ENCODE results near the gene TMEM256.

The TMEM256 gene

GRCh38 chr17:7407485-7408251 is 3.8 kb upstream of the TMEM256 start, which contains the start of gene NLGN2:
NLGN2 (plus strand) TSS chr17:7407845; CDS start chr17:7408256, 411 bp downstream.
- no peak for DNase-seq

- no peak for DNase-seq
These were observed 3.2 kb upstream of the TMEM256 start for GRCh38 chr17:7407082-7407481.

GRCh38 chr17:7406235-7406825 is 2.4 kb upstream of the TMEM256 start:
- DNase-seq: no peak

DNA sequence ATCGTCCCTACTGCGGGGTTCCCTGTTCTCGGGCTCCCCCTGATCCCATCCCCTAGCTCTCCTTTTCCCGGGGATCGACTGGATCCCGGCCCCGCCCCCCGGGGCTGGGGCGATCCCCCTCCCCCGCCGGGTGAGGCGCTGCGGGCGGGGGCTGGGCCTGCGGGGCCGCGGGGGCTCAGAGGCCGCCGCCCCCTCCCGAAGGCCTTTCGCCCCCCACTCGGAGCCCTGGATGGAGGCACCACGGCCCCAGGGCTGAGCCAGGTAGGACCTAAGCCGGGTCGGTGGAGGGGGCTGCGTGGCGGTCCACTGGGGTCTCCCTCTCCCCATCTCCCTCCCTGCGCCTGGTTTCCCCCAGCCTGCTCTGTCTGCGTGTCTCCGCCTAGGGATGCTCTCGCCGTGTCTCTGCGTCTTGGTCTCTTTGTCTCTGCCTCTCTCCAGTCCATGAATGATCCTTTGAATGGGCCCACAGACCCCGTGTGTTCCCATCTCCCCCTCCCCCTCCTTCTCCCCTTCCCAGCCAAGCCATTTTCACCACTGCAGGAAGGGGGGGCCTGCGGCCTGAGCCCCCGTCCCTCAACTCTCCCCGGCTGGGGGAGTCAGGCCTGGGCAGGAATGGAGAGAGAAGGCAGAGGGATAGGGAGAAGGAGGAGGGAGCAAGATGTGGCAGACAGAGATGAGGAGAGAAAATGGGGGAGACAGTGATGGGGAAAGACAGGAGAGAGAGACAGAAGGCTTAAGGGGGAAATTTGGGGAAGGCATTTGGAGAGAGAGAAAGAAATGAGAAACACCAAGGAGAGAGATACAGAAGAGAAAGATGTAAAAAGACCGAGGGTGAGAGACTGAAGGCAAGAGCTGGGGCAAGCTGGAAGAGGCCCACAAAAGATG is 1.7 kb upstream of the TMEM256 start:
- no peak for DNase-seq

GRCh38 chr17:7404737-7405349 is 946 bp upstream of the TMEM256 start:
- no peak for DNase-seq

- no peak for DNase-seq
These were observed 245 bp downstream of the TMEM256 start for GRCh38 chr17:7403727-7403976.

GRCh38 chr17:7403043-7403726 is 712 bp downstream of the TMEM256 start:
- DNase-seq: no peak

DNA sequence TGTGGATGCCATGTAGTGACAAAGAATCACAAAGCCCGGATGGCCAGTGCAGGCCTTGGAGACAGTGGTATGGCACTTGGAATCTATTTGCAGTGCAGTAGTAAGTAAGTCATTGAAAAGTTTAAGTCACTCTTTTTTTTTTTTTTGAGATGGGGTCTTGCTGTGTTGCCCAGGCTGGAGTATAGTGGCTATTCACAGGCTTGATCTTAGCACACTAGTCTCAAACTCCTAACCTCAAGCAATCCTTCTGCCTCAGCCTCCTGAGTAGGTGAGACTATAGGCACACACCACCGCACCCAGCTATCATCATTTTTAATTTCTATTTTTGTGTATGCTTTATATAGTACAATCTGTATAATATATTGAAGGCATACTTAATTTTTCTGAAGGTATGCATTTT is 5.3 kb downstream of the TMEM256 start:
- DNase-seq: no peak

- DNase-seq: no peak
These were observed 7.8 kb downstream of the TMEM256 start for GRCh38 chr17:7396147-7396546.

DNA sequence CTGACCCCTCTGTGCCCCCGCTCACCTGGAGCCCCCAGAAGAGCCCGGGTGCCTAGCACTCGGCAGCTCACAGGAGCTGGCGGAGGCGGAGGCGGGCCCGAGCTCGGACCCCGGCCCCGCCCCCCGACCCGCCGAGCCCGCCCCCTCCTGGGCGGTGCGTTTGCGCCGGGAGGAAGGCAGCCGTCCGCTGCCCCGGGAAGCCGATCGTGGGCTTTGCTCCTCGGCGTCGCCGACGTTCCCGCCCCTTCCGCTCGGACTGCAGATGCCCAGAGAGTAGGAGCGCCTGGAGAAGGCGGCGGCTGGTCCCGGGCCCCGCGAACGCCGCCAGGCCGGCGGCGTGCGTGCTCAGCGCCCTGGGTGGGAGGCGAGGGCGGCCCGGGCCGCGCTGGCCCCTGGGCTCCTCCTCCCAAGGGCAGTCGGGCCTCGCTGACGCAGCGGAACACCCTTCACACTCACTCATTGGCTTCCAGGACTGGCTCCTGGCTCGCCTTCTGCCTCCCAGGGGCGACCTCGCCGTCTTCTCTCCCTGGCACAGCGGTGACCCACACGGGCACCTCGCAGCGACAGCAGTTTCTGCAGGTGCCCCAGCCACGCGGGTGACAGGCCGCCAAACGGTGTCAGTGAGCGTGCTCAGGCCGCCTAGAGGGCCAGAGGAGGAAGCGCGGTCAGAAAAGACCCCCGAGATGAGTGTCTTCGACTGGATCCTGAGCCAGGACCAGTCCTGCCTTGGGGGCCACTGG is 9.3 kb downstream of the TMEM256 start, which contains the start of gene PLSCR3:
PLSCR3 (minus strand) TSS at position 74 of the 740 bp plus-strand sequence. CDS start 415 bp downstream, outside the sequence.
- peak; percentile 84 to 92 for DNase-seq

GRCh38 chr17:7393613-7394451 is 10.1 kb downstream of the TMEM256 start:
- no peak for DNase-seq

- no peak for DNase-seq
These were observed 10.9 kb downstream of the TMEM256 start for GRCh38 chr17:7392696-7393612.

DNA sequence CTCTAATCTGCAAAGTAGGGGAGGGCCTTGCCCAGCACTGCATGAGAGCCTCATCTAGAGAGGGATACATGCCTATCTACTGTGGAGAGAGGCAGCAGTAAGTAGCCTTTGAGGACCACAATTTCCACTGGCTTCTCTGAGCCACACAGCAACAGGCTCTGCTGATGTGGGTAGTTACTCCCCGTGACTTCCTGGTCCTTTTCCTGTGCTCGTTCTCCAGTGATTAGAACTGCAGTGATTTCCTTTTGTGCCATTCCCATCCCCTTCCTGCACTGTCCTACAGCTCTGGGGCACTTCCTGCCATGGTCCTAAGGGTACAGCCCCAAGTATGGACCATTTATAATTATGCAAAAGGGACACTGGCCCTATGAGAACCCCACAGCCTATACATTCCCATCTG is 12.6 kb downstream of the TMEM256 start:
- no peak for DNase-seq

GRCh38 chr17:7389924-7390910 is 13.7 kb downstream of the TMEM256 start:
- DNase-seq: no peak

DNA sequence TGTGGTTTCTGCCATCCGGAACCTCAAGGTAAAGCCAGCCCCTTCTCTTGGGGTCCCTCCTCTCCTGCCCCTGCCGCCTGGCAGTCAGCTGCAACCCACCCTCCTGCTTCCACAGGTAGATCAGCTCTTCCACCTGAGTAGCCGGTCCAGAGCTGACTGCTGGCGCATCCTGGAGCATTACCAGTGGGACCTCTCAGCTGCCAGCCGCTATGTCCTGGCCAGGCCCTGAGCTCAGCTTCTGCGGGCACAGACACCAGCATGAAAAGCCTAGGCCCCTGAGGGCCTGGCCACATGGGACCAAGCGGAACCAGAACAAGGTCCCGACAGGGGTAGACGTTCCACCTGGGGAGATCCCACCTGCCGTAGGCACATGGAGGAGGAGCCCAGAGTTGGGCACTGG is 15.0 kb downstream of the TMEM256 start:
- no peak for DNase-seq

GRCh38 chr17:7384489-7385081 is 19.3 kb downstream of the TMEM256 start:
- no peak for DNase-seq

GRCh38 chr17:7383742-7384488 is 20.0 kb downstream of the TMEM256 start:
- DNase-seq: peak in 1 of 2 donors; percentile 28
